Upper lobe of left lung (tissue), 6 donors: ENCODE results near the gene SCAND1. TPM values are rescaled to one million over a fixed set of nuclear protein-coding genes. Genes with fewer than 3 reads are reported as not detected.

Experiments
- ATAC-seq, 2 donors: fragments of 200-7000 bp; cut with Tn5 transposase; one replicate each; pipeline ENCODE4 v1.9.1; 2022; ENCODE audit warnings: mild to moderate bottlenecking in 2 of 2, moderate library complexity in 2 of 2; ENCODE audit not compliant: low FRiP score in 2 of 2
- DNase-seq, 2 donors: peaks; one replicate each; pipeline ENCODE4 v3.0.0-alpha.2; 2019 to 2020
- H3K27ac ChIP-seq, 4 donors: fragments of 200-600 bp; sonication (generic); one replicate each; pipeline ENCODE4 v1.5.1; 2016 to 2019
- H3K27me3 ChIP-seq, 4 donors: fragments of 200-600 bp; sonication (generic); one replicate each; pipeline ENCODE4 v1.5.1; 2017 to 2019
- H3K36me3 ChIP-seq, 4 donors: fragments of 200-600 bp; sonication (generic); one replicate each; pipeline ENCODE4 v1.5.1; 2016 to 2019
- H3K4me1 ChIP-seq, 4 donors: fragments of 200-600 bp; sonication (generic); one replicate each; pipeline ENCODE4 v1.5.1; 2018 to 2019
- H3K4me3 ChIP-seq, 4 donors: fragments of 200-600 bp; sonication (generic); one replicate each; pipeline ENCODE4 v1.5.1; 2017 to 2019; ENCODE audit warnings: mild to moderate bottlenecking in 2 of 4, moderate library complexity in 1 of 4
- H3K9me3 ChIP-seq, 4 donors: fragments of 200-600 bp; sonication (generic); one replicate each; pipeline ENCODE4 v1.5.1; 2018 to 2019
- EP300 ChIP-seq, 4 donors: sonication (generic); formaldehyde crosslinking; IDR thresholded peaks; one replicate each; pipeline ENCODE4 v1.5.1; 2017; ENCODE audit warnings: antibody characterized with exemption in 4 of 4, control low read depth in 2 of 4
- POLR2A ChIP-seq, 4 donors: fragments of 450-650 bp; IDR thresholded peaks; one replicate each; pipeline ENCODE4 v1.5.1; 2016 to 2017; ENCODE audit warnings: antibody characterized with exemption in 4 of 4, mild to moderate bottlenecking in 2 of 4
- POLR2AphosphoS5 ChIP-seq, 2 donors: sonication (generic); formaldehyde crosslinking; IDR thresholded peaks; one replicate each; pipeline ENCODE4 v1.5.1; 2017; ENCODE audit warnings: antibody characterized with exemption in 2 of 2
- WGBS, 2 donors: methylation state at CpG; one replicate each; pipeline ENCODE4 v1.1.5; 2017 to 2018; 5-methylcytosine and 5-hydroxymethylcytosine counted together
- total RNA-seq, 6 donors: library from RNA; depleted of rRNA in 4 of 6; stranded (reverse); fragments of >200 nt in 4 of 6; gene quantifications; one replicate each; pipeline versions ENCODE4 v1.1.0 to v1.2.1, GENCODE V29; 2016 to 2021
- TF ChIP-seq, protein P1 (sequence below), 6 experiments: fragments of 450-650 bp in 4 of 6; fragments of 200-600 bp in 2 of 6; sonication (generic) in 2 of 6; IDR thresholded peaks; one replicate each; pipeline ENCODE4 v1.5.1; 2016 to 2019; ENCODE audit warnings: antibody characterized with exemption in 6 of 6
- donor health status: DM: no; HTN: no; CAD: no; lungs with moderate emphysema.
- donor health status: DM: no; HTN: yes; CAD: no; lungs with severe emphysema.

SCAND1 gene
- total RNA-seq, 6 donors from 2014 or later: 51.1 to 143 (median 84.5) TPM

DNA sequence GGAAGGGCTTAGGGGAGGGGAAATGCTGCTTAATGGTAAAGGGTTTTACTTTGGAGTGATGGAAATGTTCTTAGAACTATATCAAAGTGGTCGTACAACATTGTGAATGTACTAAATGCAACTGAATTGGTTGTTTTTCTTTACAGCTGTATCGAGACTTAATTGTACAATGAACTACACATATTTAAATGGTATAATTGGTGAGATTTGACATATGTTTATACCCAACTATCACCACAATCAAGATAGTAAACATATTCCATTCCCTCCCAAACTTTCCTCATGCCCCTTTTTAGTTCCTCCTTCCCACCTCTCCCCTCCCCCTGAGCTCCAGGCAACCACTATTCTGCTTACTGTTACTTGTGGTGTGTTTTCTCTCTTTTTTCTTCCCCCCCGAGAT, 44.0 kb downstream of the SCAND1 start:
- peaks cover 5 to 53% (median 24%) of the 10 kb centered on the region in 4 donors for H3K36me3 ChIP-seq
- DNase-seq (no peak), ATAC-seq (no peak)
- H3K9me3 ChIP-seq: no peaks in the 10 kb centered on the region
- H3K27me3 ChIP-seq: no peaks in the 10 kb centered on the region
- no peak overlapping the region for H3K4me3 ChIP-seq
- 95% methylated on average over 3 of the region's 3 CpGs for WGBS, 2 donors
- no peak for TF ChIP-seq POLR2A (IDR thresholded peaks at IDR 0.05)
- no peak for TF ChIP-seq EP300 (IDR thresholded peaks at IDR 0.05)
- TF ChIP-seq, protein P1, sequence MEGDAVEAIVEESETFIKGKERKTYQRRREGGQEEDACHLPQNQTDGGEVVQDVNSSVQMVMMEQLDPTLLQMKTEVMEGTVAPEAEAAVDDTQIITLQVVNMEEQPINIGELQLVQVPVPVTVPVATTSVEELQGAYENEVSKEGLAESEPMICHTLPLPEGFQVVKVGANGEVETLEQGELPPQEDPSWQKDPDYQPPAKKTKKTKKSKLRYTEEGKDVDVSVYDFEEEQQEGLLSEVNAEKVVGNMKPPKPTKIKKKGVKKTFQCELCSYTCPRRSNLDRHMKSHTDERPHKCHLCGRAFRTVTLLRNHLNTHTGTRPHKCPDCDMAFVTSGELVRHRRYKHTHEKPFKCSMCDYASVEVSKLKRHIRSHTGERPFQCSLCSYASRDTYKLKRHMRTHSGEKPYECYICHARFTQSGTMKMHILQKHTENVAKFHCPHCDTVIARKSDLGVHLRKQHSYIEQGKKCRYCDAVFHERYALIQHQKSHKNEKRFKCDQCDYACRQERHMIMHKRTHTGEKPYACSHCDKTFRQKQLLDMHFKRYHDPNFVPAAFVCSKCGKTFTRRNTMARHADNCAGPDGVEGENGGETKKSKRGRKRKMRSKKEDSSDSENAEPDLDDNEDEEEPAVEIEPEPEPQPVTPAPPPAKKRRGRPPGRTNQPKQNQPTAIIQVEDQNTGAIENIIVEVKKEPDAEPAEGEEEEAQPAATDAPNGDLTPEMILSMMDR (IDR thresholded peaks at IDR 0.05): no peak
- TF ChIP-seq POLR2AphosphoS5 (IDR thresholded peaks at IDR 0.05): no peak
- H3K4me1 ChIP-seq: peaks cover 0 to 10% (median 3%) of the 10 kb centered on the region in 4 donors
- H3K27ac ChIP-seq: no peak overlapping the region

DNA sequence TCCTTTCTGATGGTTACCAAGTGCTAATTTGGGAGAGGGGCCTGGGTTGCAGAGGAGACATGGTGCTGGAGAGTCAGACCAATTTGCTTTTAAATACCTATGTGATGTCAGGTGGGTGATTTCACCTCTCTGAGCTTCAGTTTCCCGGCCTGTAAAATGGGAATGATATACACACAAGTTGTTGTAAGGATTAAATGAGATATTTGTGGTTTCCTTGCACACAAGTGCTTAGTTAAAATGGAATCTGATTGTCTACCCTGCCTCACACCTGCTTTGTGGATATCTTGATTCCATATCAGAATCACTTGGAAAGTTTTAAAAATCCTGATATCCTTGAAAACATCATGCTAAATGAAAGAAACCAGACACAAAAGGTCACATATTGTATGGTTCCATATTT, 44.5 kb downstream of the SCAND1 start:
- H3K4me3 ChIP-seq: no peak overlapping the region
- no peak for TF ChIP-seq POLR2AphosphoS5 (IDR thresholded peaks at IDR 0.05)
- TF ChIP-seq POLR2A (IDR thresholded peaks at IDR 0.05): no peak
- TF ChIP-seq, protein P1 (IDR thresholded peaks at IDR 0.05): no peak
- no peak for TF ChIP-seq EP300 (IDR thresholded peaks at IDR 0.05)
- no peak overlapping the region for H3K27ac ChIP-seq
- DNase-seq (no peak), ATAC-seq (no peak)
- WGBS, 2 donors: 100% methylated on average over 1 of the region's 1 CpG
- H3K4me1 ChIP-seq: peaks cover 0 to 10% (median 3%) of the 10 kb centered on the region in 4 donors
- no peaks in the 10 kb centered on the region for H3K9me3 ChIP-seq
- H3K36me3 ChIP-seq: peaks cover 5 to 53% (median 20%) of the 10 kb centered on the region in 4 donors
- no peaks in the 10 kb centered on the region for H3K27me3 ChIP-seq

DNA sequence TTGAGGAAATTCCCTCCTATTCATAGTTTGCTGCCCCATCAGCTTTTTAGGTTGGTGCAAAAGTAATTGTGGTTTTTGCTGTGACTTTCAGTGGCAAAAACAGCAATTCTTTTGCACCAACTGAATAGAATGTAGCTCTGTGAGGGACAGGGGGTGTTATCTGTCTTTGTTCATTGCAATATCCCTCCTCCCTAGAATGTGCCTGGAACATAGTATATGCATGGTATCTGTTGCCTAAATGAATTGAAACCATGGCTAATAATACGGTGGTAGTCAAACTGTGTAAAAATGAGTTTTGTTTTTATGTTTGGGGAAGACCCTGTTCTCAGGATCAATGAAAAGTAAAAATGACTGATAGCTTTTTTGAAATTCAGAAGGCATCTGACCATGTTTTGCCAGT, 45.1 kb downstream of the SCAND1 start:
- Histone ChIP-seq H3K36me3 (peaks cover 1 to 52% (median 18%) of the 10 kb centered on the region in 4 donors), H3K9me3 (no peaks in the 10 kb centered on the region), H3K4me1 (peaks cover 0 to 10% (median 3%) of the 10 kb centered on the region in 4 donors), H3K27me3 (no peaks in the 10 kb centered on the region), H3K27ac (no peak overlapping the region), H3K4me3 (no peak overlapping the region)
- 85 to 96% methylated on average over 1 of the region's 1 CpG for WGBS, 2 donors
- ATAC-seq: no peak
- TF ChIP-seq POLR2A (IDR thresholded peaks at IDR 0.05) (no peak), POLR2AphosphoS5 (IDR thresholded peaks at IDR 0.05) (no peak), EP300 (IDR thresholded peaks at IDR 0.05) (no peak)
- TF ChIP-seq, protein P1 (IDR thresholded peaks at IDR 0.05): no peak
- no peak for DNase-seq

DNA sequence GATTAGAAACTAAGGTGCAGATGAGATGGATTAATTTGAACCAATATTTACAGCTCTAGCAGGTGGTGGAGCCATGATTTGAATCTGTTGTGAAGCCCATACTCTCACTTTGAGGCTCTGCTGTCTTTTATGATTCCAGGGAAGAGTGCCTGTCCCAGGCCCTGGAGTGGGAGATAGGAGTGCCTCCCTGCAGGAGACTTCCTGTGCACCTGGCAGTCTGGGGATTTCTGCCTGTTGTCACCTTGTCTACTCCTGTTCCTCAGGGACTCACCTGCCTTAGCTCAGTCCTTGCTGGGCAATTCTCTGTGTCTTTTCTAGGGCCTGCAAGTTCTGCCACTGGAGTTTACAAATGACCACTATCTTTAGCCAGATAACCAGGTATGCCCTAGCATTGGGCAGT, 46.3 kb downstream of the SCAND1 start:
- Histone ChIP-seq H3K36me3 (peaks cover 0 to 41% (median 6%) of the 10 kb centered on the region in 4 donors), H3K27me3 (no peaks in the 10 kb centered on the region), H3K9me3 (no peaks in the 10 kb centered on the region), H3K4me1 (peaks cover 0 to 10% (median 3%) of the 10 kb centered on the region in 4 donors), H3K4me3 (no peak overlapping the region), H3K27ac (no peak overlapping the region)
- no peak for ATAC-seq
- TF ChIP-seq POLR2AphosphoS5 (IDR thresholded peaks at IDR 0.05) (no peak), EP300 (IDR thresholded peaks at IDR 0.05) (no peak), POLR2A (IDR thresholded peaks at IDR 0.05) (no peak)
- TF ChIP-seq, protein P1 (IDR thresholded peaks at IDR 0.05): no peak
- no peak for DNase-seq

DNA sequence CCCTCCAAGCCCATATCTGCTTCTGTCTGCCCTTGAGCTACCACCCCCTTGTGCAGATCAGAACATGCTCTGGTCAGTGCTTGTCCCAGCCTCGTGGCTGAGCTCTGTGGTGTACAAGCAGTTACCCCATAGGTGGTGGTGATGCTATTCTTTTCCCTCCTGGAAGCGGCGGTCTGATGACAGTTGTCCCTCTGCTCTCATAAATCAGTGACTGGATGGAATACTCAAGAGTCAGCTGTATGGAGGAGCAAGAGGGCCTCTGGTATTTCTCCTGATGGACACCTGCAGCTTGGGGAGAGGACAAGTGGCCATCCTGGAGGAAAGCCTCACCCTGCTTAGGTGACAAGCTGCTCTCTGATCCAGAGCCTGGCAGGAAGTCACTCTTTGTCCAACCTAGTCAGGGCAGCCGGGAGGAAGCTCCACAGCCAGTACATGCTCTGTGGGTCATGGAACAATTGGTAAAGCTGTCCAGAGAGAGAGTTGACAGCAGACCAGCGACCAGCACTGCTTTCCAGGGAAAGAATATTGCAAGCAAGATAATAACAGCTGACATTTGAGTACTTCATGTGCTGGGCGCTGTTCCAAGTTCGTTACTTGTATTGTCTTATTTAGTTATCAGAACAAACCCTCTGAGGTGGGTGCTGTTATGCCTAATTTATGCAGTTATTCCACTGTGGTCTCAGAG, 47.1 kb downstream of the SCAND1 start:
- H3K4me1 ChIP-seq: peaks cover 0 to 10% (median 3%) of the 10 kb centered on the region in 4 donors
- peak in 1 of 2 donors; percentile 30 for ATAC-seq
- 79 to 81% methylated on average over 7 of the region's 7 CpGs for WGBS, 2 donors
- H3K4me3 ChIP-seq: no peak overlapping the region
- H3K27me3 ChIP-seq: no peaks in the 10 kb centered on the region
- TF ChIP-seq EP300 (IDR thresholded peaks at IDR 0.05) (no peak), POLR2AphosphoS5 (IDR thresholded peaks at IDR 0.05) (no peak), POLR2A (IDR thresholded peaks at IDR 0.05) (no peak)
- TF ChIP-seq, protein P1 (IDR thresholded peaks at IDR 0.05): no peak
- peak overlapping the region in 1 of 4 donors; percentile 55 for H3K27ac ChIP-seq
- H3K36me3 ChIP-seq: peaks cover 0 to 32% (median 5%) of the 10 kb centered on the region in 4 donors
- H3K9me3 ChIP-seq: no peaks in the 10 kb centered on the region
- no peak for DNase-seq
